Activated naive CD4-positive, alpha-beta T cell treated with anti-CD3 and anti-CD28 coated beads, Interleukin-2, amount 10 ng/mL, durations not matched to agents 7 days and 5 days (primary cell): ENCODE measurements around the gene ZFYVE16.
A peak's percentile ranks its signal among the peaks of the same experiment; 100 is the strongest.
"Not testable (repeated sequence)": the region's sequence is repeated elsewhere in the genome, so short reads cannot be mapped to it uniquely, and the experiment has no call there.

Source experiments
- CTCF ChIA-PET: fragments of 350-600 bp; sonication (Branson Sonifier 250); formaldehyde crosslinking; loops from one replicate; lab custom pipeline; 2021; ENCODE audit warnings: antibody characterized with exemption; lab: Charles Lee
- DNase-seq: peaks from one replicate; pipeline ENCODE4 v3.0.0-alpha.2; 2020
- H3K27ac Mint-ChIP-seq: one replicate; pipeline ENCODE4 v1.8.0; 2021; ENCODE audit warnings: mild to moderate bottlenecking, moderate library complexity, mixed read lengths
- H3K27me3 Mint-ChIP-seq: one replicate; pipeline ENCODE4 v1.8.0; 2021; ENCODE audit warnings: mild to moderate bottlenecking, mixed read lengths
- H3K36me3 Mint-ChIP-seq: one replicate; pipeline ENCODE4 v1.8.0; 2021; ENCODE audit warnings: mixed read lengths
- H3K4me1 Mint-ChIP-seq: one replicate; pipeline ENCODE4 v1.8.0; 2021; ENCODE audit warnings: mixed read lengths
- H3K4me3 Mint-ChIP-seq: one replicate; pipeline ENCODE4 v1.8.0; 2021; ENCODE audit warnings: mild to moderate bottlenecking, moderate library complexity, mixed read lengths
- H3K9me3 Mint-ChIP-seq: one replicate; pipeline ENCODE4 v1.8.0; 2021; ENCODE audit warnings: mixed read lengths

Gene ZFYVE16

DNA sequence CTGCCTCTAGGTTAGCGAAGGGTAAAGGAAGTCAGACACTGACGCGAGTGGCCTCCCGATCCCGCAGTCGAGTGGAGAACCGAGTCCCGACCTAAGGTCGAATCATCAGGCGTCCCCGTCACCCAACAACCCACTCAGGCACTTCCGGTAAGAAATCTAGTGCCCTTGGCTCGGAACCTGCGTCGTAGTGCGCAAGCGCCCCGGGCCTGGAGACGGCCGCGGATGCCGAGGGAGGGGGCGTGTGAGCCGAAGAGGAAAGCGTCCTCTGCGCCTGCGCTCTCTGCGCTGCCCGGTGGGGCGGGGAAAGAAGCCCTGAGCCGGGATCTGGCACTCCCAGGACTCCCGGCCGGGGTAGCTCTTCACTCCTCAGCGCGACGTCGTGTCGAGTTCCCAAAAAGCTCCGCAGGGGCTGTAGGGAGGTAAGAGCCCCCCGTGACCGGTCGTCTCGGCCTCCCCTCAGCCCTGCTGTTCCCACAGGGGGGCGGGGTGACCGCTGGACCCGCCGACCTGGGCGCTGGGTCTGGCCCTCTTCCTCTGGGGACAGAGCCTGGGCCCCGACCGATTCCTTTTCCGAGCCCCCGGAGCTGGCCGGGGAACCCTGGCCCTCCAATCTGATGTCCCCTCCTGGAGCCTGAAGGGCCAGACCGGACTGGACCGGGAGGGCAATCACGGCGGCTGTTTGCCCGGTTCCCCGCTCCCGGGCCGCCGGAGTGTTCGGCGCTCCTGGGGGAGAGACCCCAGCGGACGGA lies at the start of gene ZFYVE16:
TSS of gene ZFYVE16 (plus strand) at position 330 of the 749 bp plus-strand sequence. CDS start 26,084 bp downstream, outside the sequence.
- CTCF ChIA-PET, result no interaction called here
- Mint-ChIP-seq H3K4me1 (peaks cover 22% of the 10 kb centered on the region), H3K4me3 (peak within 1 kb of the TSS; percentile 91), H3K36me3 (peaks cover 3% of the 10 kb centered on the region), H3K9me3 (no peaks in the 10 kb centered on the region), H3K27ac (peak within 1 kb of the TSS; percentile 98), H3K27me3 (no peaks in the 10 kb centered on the region)
- peak; percentile 97 for DNase-seq

DNA sequence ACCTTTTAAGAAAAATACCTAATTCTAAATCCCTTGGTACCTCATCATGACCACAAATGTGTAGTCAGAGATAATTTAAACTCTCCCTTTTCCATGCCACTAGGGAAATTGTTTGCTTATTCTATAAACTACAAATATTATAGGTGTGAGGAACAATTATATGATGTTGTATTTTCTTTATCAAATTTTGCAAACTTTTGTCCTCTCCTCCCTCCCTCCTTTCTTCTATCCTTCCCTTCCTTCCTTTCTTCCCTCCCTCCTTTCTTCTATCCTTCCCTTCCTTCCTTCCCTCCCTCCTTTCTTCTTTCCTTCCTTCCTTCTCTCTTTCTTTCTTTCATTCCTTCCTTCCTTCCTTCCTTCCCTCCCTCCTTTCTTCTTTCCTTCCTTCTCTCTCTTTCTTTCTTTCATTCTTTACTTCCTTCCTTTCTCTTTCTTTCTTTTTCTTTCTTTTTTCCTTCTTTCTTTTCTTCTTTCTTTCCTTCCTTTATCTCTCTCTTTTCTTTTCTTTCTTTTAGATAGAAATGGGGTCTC lies 46.9 kb upstream of the ZFYVE16 start:
- Mint-ChIP-seq H3K27me3 (peaks cover 9% of the 10 kb centered on the region), H3K36me3 (no peaks in the 10 kb centered on the region), H3K27ac (no peak overlapping the region), H3K4me1 (no peaks in the 10 kb centered on the region), H3K9me3 (no peaks in the 10 kb centered on the region), H3K4me3 (no peak overlapping the region)
- DNase-seq, result no peak
- CTCF ChIA-PET, result no interaction called here

DNA sequence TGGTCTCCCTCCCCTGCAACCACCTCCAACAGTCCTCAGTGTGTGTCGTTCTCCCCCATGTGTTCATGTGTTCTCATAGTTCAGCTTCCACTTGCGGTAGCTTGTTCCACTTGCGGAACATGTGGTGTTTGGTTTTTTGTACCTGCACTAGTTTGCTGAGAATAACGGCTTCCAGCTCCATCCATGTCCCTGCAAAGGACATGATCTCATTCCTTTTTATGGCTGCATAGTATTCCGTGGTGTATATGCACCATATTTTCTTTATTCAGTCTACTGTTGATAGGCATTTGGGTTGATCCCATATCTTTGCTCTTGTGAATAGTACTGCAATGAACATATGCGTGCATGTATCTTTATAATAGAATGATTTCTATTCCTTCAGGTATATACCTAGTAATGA lies 43.0 kb upstream of the ZFYVE16 start:
- H3K36me3 Mint-ChIP-seq, result no peaks in the 10 kb centered on the region
- DNase-seq, result no peak
- H3K27ac Mint-ChIP-seq, result no peak overlapping the region
- no peak overlapping the region for H3K4me3 Mint-ChIP-seq
- CTCF ChIA-PET, result no interaction called here
- H3K4me1 Mint-ChIP-seq, result no peaks in the 10 kb centered on the region
- no peaks in the 10 kb centered on the region for H3K9me3 Mint-ChIP-seq
- peaks cover 8% of the 10 kb centered on the region for H3K27me3 Mint-ChIP-seq

DNA sequence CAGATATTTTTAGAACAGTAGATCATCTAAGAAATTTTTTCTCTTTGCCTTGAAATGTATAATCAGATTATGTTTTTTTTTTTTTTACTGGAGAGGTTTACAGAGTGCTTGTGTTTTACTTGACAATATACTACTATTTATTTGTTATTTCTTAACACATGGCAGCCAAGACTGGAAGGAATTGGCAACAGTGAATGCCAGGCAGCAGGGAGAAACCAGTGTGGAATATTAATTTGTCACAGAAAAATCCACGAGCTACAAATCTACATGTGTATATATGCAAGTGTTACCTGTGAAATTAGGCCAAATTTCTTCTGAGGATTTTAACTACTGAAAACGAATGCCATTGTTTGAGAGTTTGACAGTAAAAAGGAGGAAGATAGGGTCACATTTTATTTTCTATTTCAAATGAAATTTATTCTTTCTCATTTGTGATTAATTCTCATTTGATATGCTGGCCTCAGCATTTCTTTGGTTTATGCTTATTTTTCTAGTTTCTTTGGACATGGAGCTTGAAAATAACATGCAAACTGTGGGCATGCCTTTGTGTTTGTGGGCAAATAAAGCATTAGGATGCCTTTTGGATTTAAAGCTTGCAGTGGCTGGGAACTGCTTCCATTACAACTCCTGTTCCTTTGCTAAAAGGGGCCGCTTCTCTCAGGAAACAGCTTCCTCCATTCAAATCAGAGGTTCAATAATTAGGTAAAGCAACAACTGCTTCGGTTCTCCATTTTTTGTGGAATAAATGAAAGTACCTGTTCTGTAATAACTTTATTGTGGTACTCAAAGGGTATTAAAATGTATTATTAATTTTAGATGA lies 39.0 kb upstream of the ZFYVE16 start:
- DNase-seq, result no peak
- Mint-ChIP-seq H3K27ac (no peak overlapping the region), H3K4me1 (no peaks in the 10 kb centered on the region), H3K9me3 (no peaks in the 10 kb centered on the region), H3K4me3 (no peak overlapping the region), H3K27me3 (peaks cover 15% of the 10 kb centered on the region), H3K36me3 (no peaks in the 10 kb centered on the region)
- CTCF ChIA-PET, result no interaction called here

DNA sequence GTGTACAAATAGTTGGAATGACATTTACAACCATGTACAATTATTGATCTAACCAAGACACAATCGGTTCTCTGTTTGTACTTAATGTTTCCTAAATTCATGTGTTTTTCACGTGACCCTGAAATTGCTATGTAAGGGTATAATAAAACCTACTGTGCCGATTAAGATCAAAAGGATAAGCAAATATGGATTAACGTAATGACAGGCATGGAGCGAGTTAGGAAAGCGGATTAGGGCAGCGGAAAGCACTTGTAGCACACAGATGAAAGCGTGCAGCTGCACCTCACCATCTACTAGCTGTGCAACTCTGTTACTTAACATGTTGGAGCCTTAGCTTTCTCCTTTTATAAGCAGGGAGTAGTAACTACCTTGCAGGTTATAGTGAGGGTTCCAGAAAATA lies 38.3 kb upstream of the ZFYVE16 start:
- Mint-ChIP-seq H3K4me1 (no peaks in the 10 kb centered on the region), H3K4me3 (no peak overlapping the region), H3K27me3 (peaks cover 15% of the 10 kb centered on the region), H3K27ac (no peak overlapping the region), H3K9me3 (no peaks in the 10 kb centered on the region), H3K36me3 (no peaks in the 10 kb centered on the region)
- CTCF ChIA-PET, result no interaction called here
- DNase-seq, result no peak

DNA sequence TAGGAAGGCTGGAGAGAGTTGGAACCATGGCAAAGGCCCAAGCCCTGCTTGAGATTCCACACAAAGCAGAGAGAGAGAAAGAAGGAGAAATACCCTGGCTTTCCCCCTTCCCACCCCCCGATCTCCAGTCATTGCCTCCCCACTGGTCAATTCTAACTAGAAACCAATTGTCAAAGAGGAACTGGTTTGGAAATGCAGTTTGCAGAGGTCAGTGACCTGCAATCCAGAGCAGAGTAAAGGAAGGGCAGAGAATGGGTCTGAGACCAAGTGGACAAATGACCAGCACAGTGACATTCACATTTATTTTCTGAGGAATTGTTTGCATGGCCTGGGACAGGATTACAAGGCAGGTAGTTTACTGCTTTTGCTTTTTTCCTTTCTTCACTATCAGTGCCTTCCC lies 37.5 kb upstream of the ZFYVE16 start:
- no peaks in the 10 kb centered on the region for H3K9me3 Mint-ChIP-seq
- CTCF ChIA-PET, result no interaction called here
- no peak overlapping the region for H3K27ac Mint-ChIP-seq
- H3K4me1 Mint-ChIP-seq, result no peaks in the 10 kb centered on the region
- DNase-seq, result no peak
- H3K36me3 Mint-ChIP-seq, result no peaks in the 10 kb centered on the region
- H3K27me3 Mint-ChIP-seq, result peaks cover 15% of the 10 kb centered on the region
- no peak overlapping the region for H3K4me3 Mint-ChIP-seq

DNA sequence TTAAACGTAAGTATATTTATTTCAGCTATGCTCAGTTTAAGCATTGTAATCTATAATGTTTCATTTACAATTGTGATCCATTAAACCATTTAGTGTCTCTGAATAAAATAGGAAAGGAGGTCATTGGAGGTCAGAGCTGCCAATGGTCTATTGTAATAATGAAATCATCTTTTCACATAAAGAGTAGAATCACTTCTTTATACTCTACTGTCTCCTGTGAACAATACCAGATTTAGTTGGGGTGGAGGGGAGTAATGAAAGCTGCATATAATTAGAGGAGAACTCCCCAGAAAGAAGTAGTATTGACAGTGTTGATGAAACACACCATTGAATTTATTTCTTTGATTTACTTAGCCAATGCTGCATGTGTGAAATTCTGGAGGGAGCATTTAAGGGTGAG lies 35.1 kb upstream of the ZFYVE16 start:
- Mint-ChIP-seq H3K27me3 (peaks cover 18% of the 10 kb centered on the region), H3K36me3 (no peaks in the 10 kb centered on the region), H3K9me3 (no peaks in the 10 kb centered on the region), H3K4me1 (no peaks in the 10 kb centered on the region), H3K4me3 (no peak overlapping the region), H3K27ac (no peak overlapping the region)
- CTCF ChIA-PET, result no interaction called here
- DNase-seq, result no peak

DNA sequence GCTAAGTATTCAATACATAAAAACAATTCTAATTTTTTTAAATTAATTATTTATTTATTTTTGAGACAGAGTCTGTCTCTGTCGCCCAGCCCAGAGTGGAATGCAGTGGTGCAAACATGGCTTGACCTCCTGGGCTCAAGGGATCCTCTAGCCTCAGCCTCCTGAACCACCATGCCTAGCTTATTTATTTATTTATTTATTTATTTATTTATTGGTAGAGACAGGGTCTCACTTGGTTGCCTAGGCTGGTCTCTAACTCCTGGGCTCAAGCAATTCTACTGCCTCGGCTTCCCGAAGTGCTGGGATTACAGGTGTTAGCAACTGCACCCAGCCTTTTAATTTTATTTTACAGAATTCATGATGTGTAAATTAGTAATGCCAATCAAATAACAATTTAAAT lies 33.7 kb upstream of the ZFYVE16 start:
- H3K36me3 Mint-ChIP-seq, result no peaks in the 10 kb centered on the region
- H3K27me3 Mint-ChIP-seq, result peaks cover 18% of the 10 kb centered on the region
- CTCF ChIA-PET, result no interaction called here
- no peak for DNase-seq
- H3K9me3 Mint-ChIP-seq, result no peaks in the 10 kb centered on the region
- H3K4me1 Mint-ChIP-seq, result no peaks in the 10 kb centered on the region
- no peak overlapping the region for H3K27ac Mint-ChIP-seq
- H3K4me3 Mint-ChIP-seq, result no peak overlapping the region

DNA sequence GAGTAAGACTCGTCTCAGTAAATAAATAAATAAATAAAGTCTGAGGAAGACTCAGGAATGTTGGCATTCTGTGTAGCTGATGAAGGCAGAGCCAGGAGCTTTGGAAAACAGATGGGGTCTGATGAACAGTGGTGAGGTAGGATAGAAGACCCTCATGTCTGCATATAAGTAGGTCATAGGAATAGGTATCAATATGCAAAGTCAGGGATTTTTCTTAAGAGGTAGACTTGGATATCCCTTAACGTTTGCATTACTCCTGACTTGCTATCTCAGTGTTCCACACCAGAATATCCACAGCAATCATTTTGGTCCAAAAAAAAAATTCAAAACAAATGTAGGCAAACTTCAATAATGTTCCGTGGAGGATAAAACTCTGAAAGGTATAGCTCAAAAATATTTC lies 31.3 kb upstream of the ZFYVE16 start:
- DNase-seq, result no peak
- CTCF ChIA-PET, result no interaction called here
- H3K27me3 Mint-ChIP-seq, result peaks cover 12% of the 10 kb centered on the region
- H3K36me3 Mint-ChIP-seq, result no peaks in the 10 kb centered on the region
- H3K4me1 Mint-ChIP-seq, result no peaks in the 10 kb centered on the region
- H3K9me3 Mint-ChIP-seq, result no peaks in the 10 kb centered on the region
- no peak overlapping the region for H3K27ac Mint-ChIP-seq
- no peak overlapping the region for H3K4me3 Mint-ChIP-seq

DNA sequence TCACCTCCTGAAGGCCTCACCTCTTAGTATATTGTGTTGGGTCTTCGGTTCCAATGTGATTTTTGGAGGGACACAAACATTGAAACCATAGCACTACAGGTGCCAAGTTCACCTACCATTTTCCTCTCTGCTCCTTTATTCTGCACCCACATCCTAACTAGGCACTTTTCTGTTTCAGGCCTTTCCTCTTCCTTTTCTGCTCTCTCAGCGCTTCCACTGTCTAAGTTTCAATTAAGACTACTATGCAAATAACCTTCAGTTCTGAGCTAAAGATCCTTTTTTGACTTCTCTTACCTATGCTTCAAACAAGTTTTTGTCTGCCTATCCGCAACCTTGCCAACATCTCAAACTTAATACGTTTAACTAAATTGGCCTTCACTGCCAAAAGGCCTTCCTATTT lies 25.4 kb upstream of the ZFYVE16 start:
- Mint-ChIP-seq H3K36me3 (no peaks in the 10 kb centered on the region), H3K9me3 (no peaks in the 10 kb centered on the region), H3K4me1 (no peaks in the 10 kb centered on the region), H3K27me3 (peaks cover 7% of the 10 kb centered on the region), H3K27ac (no peak overlapping the region), H3K4me3 (no peak overlapping the region)
- DNase-seq, result no peak
- CTCF ChIA-PET, result no interaction called here

DNA sequence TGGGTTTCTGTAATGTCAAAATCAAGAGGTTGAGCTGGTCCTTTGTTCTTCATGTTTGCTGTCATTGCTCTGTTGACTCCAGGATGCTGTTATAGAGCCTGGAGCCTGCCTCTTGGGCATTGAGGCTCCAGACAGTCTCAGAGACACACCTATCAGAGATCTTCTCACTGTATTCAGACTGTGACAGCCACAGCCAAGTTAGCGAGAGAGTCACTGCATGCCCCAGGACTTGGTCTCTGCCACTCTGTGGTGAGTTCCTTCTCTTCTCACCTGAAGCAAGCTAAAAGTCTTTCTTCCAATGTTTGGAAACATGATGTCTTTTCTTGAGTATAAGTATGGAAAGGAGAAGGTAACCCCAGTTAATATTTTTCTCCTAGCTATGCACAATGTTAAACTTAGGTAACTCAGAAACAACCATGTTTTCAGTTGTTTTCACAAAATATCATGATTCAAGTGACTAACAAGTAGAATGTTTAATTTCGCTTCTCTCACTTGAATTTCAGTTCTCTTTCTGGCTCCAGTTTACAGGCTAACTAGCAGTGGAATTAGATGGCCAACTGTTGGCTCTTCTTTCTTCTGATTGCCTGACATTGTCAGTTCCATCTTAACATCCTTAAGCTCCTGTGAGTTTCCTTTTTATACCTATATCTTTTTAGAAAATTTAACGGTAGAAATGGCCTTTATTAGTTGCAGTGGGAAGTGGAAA lies 20.6 kb upstream of the ZFYVE16 start:
- no peak overlapping the region for H3K4me3 Mint-ChIP-seq
- no peak overlapping the region for H3K27ac Mint-ChIP-seq
- peaks cover 3% of the 10 kb centered on the region for H3K4me1 Mint-ChIP-seq
- DNase-seq, result no peak
- CTCF ChIA-PET, result interaction anchor here (1.2 kb wide), 1 partner anchor 26 kb away, joined by 3 read pairs; no protein-coding TSS in a partner anchor
- peaks cover 21% of the 10 kb centered on the region for H3K27me3 Mint-ChIP-seq
- no peaks in the 10 kb centered on the region for H3K36me3 Mint-ChIP-seq
- no peaks in the 10 kb centered on the region for H3K9me3 Mint-ChIP-seq

DNA sequence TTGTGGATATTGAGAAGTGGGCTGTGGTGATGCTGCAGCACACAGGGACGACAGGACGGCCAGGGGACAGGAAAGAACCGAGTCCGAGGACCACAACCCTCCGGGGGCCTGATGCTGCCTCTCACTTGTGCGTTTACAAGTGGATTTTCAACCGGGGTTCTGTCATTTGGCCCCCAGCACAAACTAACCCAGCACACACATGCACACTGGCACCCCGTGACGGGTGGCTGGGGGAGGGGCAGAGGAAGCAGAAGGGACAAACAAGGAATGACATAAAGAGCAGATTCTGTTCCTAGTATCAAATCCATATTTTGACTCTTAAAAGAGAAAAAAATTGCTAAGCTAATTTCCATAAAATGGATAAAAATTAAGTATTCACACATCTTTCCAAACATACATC lies 18.3 kb upstream of the ZFYVE16 start:
- Mint-ChIP-seq H3K27ac (no peak overlapping the region), H3K4me3 (no peak overlapping the region), H3K9me3 (no peaks in the 10 kb centered on the region), H3K4me1 (peaks cover 3% of the 10 kb centered on the region), H3K36me3 (no peaks in the 10 kb centered on the region), H3K27me3 (peaks cover 25% of the 10 kb centered on the region)
- no peak for DNase-seq
- CTCF ChIA-PET, result no interaction called here

DNA sequence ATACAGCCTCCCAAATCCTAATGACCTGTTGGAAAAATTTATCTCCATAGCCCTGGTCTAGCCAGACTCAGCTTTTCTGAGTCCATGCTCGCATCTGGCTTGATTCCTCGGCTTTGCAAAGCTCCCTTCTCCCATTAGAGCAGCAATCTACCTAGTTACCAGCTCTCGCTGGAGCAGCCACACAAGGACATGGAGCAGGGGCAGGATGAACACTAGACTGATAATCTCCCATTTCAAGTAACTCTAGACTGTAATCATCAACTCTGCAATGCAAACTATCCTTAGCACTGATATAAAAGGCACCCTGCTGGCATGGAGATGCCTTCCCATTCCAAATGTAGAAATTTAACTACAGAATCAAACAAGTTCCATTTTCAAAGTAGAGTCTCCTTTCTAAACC lies 17.5 kb upstream of the ZFYVE16 start:
- H3K27ac Mint-ChIP-seq, result not testable (repeated sequence)
- H3K27me3 Mint-ChIP-seq, result peaks cover 24% of the 10 kb centered on the region

DNA sequence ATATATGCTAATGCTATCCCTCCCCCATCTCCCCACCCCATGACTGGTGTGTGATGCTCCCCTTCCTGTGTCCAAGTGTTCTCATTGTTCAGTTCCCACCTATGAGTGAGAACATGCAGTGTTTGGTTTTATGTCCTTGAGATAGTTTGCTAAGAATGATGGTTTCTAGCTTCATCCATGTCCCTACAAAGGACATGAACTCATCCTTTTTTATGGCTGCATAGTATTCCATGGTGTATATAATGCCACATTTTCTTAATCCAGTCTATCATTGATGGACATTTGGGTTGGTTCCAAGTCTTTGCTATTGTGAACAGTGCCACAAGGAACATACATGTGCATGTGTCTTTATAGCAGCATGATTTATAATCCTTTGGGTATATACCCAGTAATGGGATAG lies 16.6 kb upstream of the ZFYVE16 start:
- DNase-seq, H3K36me3 Mint-ChIP-seq, H3K9me3 Mint-ChIP-seq, H3K4me3 Mint-ChIP-seq, H3K4me1 Mint-ChIP-seq, H3K27ac Mint-ChIP-seq, CTCF ChIA-PET: not testable (repeated sequence)
- peaks cover 26% of the 10 kb centered on the region for H3K27me3 Mint-ChIP-seq

More for the DNA sequence above, 17.5 kb upstream of the ZFYVE16 start:
- H3K36me3 Mint-ChIP-seq, H3K4me1 Mint-ChIP-seq, CTCF ChIA-PET, DNase-seq, H3K9me3 Mint-ChIP-seq, H3K4me3 Mint-ChIP-seq: not testable (repeated sequence)
